GM18526 (cell line): ENCODE measurements around the gene PRICKLE1.

Source experiments
- POLR2A ChIP-seq: IDR thresholded peaks from 3 replicates; pipeline ENCODE4 v1.6.1; 2011; ENCODE audit not compliant: insufficient read length; ENCODE audit errors: extremely low read depth

Gene PRICKLE1

DNA sequence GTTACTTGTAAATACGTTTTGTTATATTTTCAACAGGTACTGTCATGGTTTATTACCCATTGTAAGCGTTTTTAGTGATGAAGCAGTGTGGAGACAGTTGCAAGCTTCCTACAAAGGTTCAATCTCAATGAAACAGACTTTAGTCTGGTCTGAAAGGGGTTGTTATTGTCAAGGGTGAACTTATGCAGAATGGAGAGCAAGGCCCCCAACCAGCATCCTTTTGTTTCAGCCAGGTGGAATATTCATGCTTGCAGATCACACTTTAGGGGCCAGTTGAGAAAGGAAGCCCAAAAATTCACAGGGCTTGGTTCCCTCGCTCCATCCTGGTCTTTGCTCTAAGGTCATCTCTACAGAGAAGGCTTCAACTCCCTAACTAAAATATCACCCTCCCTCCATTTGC, 103.7 kb downstream of the PRICKLE1 start:
- TF ChIP-seq POLR2A = no peak

GRCh38 chr12:42484996-42485395, 104.5 kb downstream of the PRICKLE1 start:
- TF ChIP-seq POLR2A = no peak

DNA sequence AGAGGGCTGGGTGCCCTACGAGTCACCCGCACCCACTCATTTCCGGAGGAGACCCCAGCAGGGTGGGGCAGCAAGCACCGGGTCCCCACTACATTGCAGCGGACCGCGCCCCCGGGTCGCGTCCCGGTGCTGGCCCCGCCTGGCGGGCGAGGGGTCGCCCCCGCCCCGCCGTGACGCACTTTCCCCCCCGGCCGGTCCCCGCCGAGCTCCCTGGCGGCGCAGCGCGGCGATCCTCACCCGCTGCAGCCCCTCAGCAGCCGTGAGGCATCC, 106.1 kb downstream of the PRICKLE1 start:
- no peak for TF ChIP-seq POLR2A

- no peak for TF ChIP-seq POLR2A
These were observed 106.6 kb downstream of the PRICKLE1 start for GRCh38 chr12:42482748-42483520.

GRCh38 chr12:42482041-42482747, 107.4 kb downstream of the PRICKLE1 start:
- TF ChIP-seq POLR2A = no peak

GRCh38 chr12:42481368-42481767, 108.2 kb downstream of the PRICKLE1 start:
- no peak for TF ChIP-seq POLR2A

- TF ChIP-seq POLR2A = no peak
These were observed 111.6 kb downstream of the PRICKLE1 start for GRCh38 chr12:42477941-42478340.

DNA sequence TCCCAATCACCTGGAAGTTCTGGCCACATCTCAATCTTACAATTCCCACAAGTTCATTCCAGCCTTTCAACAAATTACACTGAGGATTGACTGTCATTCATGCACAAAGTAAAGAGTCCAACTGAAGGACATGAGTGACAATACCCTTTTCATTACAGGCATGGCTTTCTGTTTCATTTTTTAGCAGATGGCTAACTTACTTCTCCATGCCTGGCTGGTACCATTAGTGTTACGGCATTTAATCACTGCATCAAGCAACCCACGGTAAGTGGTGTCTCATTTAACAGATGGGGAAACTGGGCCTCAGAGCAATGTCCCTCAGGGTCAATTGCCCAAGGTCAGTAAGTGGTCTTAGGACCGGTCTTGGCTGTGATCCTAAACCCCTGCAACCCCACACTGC, 114.4 kb downstream of the PRICKLE1 start:
- TF ChIP-seq POLR2A = no peak

DNA sequence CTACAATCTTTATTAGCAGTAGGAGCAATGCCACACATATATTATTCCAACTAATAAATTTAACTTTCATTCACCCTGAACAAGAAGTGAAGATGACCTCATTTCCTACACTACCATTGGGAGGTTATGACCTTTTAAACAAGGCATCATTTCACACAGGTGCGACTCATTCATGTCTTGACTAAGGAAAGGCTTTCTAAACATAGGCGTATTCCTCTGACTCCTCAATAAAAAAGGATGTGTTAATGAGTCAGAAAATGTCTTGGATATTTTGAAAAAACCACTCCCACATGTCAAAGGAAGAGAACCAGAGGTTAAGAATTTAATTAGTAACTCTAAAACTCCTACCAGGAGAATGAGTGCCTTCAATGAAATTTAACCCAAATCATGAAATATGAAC, 115.2 kb downstream of the PRICKLE1 start:
- no peak for TF ChIP-seq POLR2A

DNA sequence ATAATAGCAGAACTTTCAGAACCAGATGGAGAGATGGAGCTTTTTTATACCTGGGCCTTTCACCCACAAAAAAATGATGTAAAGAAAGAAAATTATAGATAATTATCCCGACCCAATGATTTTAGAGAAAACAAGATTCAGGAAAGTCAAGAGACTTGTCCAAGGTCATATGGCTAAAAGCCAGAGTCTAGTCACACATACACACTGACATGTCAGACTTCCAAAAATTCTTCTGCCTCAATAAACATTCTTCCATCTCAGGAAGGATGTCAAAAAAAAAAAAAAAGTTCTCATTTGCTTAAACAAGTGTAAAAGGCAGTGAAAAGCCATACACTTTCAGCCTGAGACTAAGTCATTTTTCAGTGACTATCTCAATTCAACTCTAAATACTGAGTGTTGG, 116.0 kb downstream of the PRICKLE1 start:
- TF ChIP-seq POLR2A = no peak

DNA sequence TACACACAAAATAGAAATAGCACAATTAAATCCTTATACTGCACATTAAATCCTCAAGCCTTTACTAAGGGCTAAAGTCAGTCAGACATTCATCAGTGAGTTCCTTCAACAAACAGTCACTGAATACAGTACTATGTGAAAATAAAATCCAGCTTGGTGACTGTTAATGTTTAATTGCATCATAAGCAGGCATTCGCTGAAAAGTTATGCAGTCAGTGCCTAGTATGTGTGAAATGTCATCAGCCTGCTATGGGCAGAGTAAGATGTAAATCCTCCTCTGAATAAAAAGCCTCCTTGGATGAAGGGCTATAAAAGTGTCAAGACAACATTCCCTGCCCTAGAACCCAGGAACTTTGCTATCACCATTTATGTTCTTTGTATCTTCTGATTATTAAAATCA, 116.4 kb downstream of the PRICKLE1 start:
- no peak for TF ChIP-seq POLR2A

DNA sequence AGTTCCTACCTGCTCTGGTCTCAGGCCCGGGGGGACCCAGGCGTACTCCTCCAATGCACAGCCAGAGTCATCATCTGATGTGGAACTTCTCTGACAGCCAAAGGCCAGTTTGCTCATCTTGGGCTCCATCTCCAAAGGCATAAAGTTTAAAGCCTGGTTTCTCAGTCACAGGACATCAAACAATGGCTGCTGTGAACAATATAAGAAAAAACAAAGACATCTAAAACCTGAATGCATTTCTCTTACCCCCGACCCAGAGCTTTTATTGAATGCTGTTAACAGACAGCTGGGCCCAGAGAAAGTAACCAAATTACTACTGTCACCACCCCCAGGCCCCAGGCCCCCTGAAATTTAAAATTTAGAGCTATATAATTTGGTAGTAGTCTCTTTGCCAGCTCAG, 117.2 kb downstream of the PRICKLE1 start:
- TF ChIP-seq POLR2A = no peak

- TF ChIP-seq POLR2A = no peak
These were observed 120.0 kb downstream of the PRICKLE1 start for GRCh38 chr12:42469355-42470175.

GRCh38 chr12:42468921-42469320, 120.6 kb downstream of the PRICKLE1 start:
- TF ChIP-seq POLR2A = no peak

GRCh38 chr12:42468341-42468821, 121.2 kb downstream of the PRICKLE1 start:
- TF ChIP-seq POLR2A = no peak

DNA sequence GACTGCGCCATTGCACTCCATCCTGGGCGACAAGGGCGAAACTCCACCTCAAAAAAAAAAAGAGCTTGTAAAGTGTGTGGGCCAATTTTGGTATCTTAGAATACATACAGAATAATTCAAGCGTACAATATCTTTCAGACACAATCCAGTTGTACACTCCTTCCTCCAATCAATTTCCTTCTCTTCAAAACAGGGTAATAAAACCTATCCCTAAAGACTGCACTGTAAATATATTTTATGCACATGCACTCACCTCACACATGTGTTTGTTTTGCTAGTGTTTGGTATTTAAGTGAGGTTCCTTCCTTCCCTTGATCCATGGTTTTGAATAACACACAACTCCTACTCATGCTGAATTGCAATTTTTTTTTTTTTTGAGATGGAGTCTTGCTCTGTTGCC, 125.9 kb downstream of the PRICKLE1 start:
- TF ChIP-seq POLR2A = no peak
